Ovary (tissue), 9 donors: ENCODE data around the gene MPPED2. TPM values are rescaled to one million over a fixed set of nuclear protein-coding genes. Genes with fewer than 3 reads are reported as not detected.

Experiments used
- DNase-seq, 5 donors: peaks; one replicate each; pipeline ENCODE4 v3.0.0-alpha.2; 2019 to 2020
- H3K27ac ChIP-seq, 2 donors: fragments of 200-600 bp; one replicate each; pipeline versions ENCODE4 v1.5.1 to v1.8.0; 2019 to 2022
- H3K27me3 ChIP-seq: fragments of 200-600 bp; one replicate; pipeline ENCODE4 v1.8.0; 2022
- H3K36me3 ChIP-seq: fragments of 200-600 bp; sonication (generic); one replicate; pipeline ENCODE4 v1.5.1; 2019
- H3K4me1 ChIP-seq: one replicate; pipeline ENCODE4 v1.8.1; 2013; ENCODE audit warnings: mild to moderate bottlenecking, moderate library complexity; ENCODE audit not compliant: insufficient read depth
- H3K4me3 ChIP-seq: fragments of 200-600 bp; sonication (generic); one replicate; pipeline ENCODE4 v1.5.1; 2017
- H3K9me3 ChIP-seq, 2 donors: fragments of 200-600 bp in 1 of 2; sonication (generic) in 1 of 2; one replicate each; pipeline versions ENCODE4 v1.5.1 to v1.8.1; 2013 to 2019; ENCODE audit warnings: mild to moderate bottlenecking in 1 of 2, moderate library complexity in 1 of 2
- EP300 ChIP-seq: sonication (generic); formaldehyde crosslinking; IDR thresholded peaks from one replicate; pipeline ENCODE4 v1.6.1; 2017; ENCODE audit warnings: antibody characterized with exemption
- POLR2A ChIP-seq: fragments of 450-650 bp; IDR thresholded peaks from one replicate; pipeline ENCODE4 v1.6.1; 2017; ENCODE audit warnings: antibody characterized with exemption, mild to moderate bottlenecking, moderate library complexity
- WGBS, 3 donors: extraction: QIAGEN DNeasy Blood & Tissue Kit in 1 of 3; methylation state at CpG; one replicate each; pipeline versions ENCODE4 v1.1.5 to v1.1.7; 2013 to 2017; 5-methylcytosine and 5-hydroxymethylcytosine counted together
- intact Hi-C, 4 donors: fragments of 100-400 bp; cut with DNase I; formaldehyde crosslinking; loops; one replicate each; pipeline versions ENCODE4 v1.11.0 to v1.15.1; 2022 to 2023
- polyA plus RNA-seq, 2 donors: library from polyadenylated mRNA; stranded (reverse); fragments of 200-250 nt in 1 of 2; fragments of 350-450 nt in 1 of 2; fragmentation: Illumina TruSeq in 1 of 2; extraction: RNeasy Lipid Tissue Mini Kit (QIAGEN cat#74804) in 1 of 2; gene quantifications; one replicate each; pipeline ENCODE4 v1.2.3, GENCODE V29; 2013 to 2014
- total RNA-seq, 7 donors: library from RNA; depleted of rRNA in 2 of 7; stranded (reverse); fragments of >200 nt in 2 of 7; fragmentation: NEBNext Ultra II Directional in 3 of 7; extraction: Animal tissue kit (Norgen Biotek cat#: 25700) in 3 of 7; gene quantifications; one replicate each; pipeline versions ENCODE4 v1.1.0 to v1.2.4, GENCODE V29; 2016 to 2023
- TF ChIP-seq, protein P1 (sequence below), 3 donors: fragments of 450-650 bp in 2 of 3; fragments of 200-600 bp in 1 of 3; IDR thresholded peaks; one replicate each; pipeline versions ENCODE4 v1.5.1 to v1.8.0; 2016 to 2022; ENCODE audit warnings: antibody characterized with exemption in 3 of 3, mild to moderate bottlenecking in 1 of 3
- donor health status: DM: no; HTN: no; CAD: no; lungs with moderate emphysema.
- donor health status: DM: no; HTN: no; CAD: no.
- donor health status: Bipolar disorder and iron deficiency.
- donor health status: DM: yes; HTN: yes; CAD: no.
- donor health status: DM: no; HTN: no; CAD: no.
- donor health status: DM: yes; HTN: yes; CAD: no.

The MPPED2 gene
- total and polyA plus RNA-seq, 9 donors: 0.30 to 10.1 (median 2.9) TPM

DNA sequence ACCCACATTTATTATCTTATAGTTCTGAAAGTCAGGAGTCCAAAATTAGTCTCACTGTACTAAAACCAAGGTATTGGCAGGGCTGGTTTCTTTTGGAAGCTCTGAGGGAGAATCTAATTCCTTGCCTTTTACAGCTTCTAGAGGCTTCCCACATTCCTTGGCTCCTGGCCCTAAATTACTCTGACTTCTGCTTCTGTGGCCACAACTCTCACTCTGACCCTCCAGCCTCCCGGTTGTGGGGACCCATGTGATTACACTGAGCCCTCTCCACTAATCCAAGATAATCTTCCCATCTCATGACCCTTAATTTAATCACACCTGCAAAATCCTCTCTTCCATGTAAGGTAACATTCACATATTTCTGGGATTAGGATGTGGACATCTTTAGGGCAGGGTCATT lies 152.3 kb downstream of the MPPED2 start:
- DNase-seq: no peak
- H3K9me3 ChIP-seq: no peaks in the 10 kb centered on the region
- no peaks in the 10 kb centered on the region for H3K4me1 ChIP-seq
- no peak overlapping the region for H3K27ac ChIP-seq
- H3K4me3 ChIP-seq: no peak overlapping the region
- no peaks in the 10 kb centered on the region for H3K36me3 ChIP-seq
- WGBS, 3 donors: 31 to 47% (median 44%) methylated on average over 1 of the region's 1 CpG
- intact Hi-C loops: no loop called here
- TF ChIP-seq EP300 (no peak), POLR2A (no peak)
- TF ChIP-seq, protein P1, sequence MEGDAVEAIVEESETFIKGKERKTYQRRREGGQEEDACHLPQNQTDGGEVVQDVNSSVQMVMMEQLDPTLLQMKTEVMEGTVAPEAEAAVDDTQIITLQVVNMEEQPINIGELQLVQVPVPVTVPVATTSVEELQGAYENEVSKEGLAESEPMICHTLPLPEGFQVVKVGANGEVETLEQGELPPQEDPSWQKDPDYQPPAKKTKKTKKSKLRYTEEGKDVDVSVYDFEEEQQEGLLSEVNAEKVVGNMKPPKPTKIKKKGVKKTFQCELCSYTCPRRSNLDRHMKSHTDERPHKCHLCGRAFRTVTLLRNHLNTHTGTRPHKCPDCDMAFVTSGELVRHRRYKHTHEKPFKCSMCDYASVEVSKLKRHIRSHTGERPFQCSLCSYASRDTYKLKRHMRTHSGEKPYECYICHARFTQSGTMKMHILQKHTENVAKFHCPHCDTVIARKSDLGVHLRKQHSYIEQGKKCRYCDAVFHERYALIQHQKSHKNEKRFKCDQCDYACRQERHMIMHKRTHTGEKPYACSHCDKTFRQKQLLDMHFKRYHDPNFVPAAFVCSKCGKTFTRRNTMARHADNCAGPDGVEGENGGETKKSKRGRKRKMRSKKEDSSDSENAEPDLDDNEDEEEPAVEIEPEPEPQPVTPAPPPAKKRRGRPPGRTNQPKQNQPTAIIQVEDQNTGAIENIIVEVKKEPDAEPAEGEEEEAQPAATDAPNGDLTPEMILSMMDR (IDR thresholded peaks at IDR 0.05): no peak
- H3K27me3 ChIP-seq: no peaks in the 10 kb centered on the region

DNA sequence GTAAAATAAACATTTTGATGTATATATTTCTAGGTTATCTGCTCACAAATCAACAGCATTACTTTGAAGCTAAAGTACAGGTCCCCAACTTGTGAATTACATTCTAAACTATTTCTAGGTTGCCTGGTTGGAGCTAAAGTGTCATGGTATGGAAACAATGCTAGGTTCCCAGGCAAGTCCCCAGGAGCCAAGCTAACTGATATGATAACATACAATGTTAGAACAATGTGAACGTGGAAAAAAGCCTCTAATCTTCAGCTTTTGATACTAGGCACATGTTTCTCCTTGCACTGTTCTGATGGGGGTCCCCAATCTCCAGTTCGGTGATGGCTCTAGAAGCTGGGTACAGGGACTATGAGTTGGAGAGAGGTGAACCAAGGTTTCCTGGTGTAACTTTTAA lies 153.4 kb downstream of the MPPED2 start:
- TF ChIP-seq EP300 (no peak), POLR2A (no peak)
- TF ChIP-seq, protein P1 (IDR thresholded peaks at IDR 0.05): no peak
- Histone ChIP-seq H3K9me3 (no peaks in the 10 kb centered on the region), H3K4me3 (no peak overlapping the region), H3K27me3 (no peaks in the 10 kb centered on the region), H3K36me3 (no peaks in the 10 kb centered on the region), H3K4me1 (no peaks in the 10 kb centered on the region), H3K27ac (no peak overlapping the region)
- DNase-seq: no peak
- WGBS, 3 donors: 41 to 72% (median 51%) methylated on average over 2 of the region's 2 CpGs
- intact Hi-C loops: no loop called here

DNA sequence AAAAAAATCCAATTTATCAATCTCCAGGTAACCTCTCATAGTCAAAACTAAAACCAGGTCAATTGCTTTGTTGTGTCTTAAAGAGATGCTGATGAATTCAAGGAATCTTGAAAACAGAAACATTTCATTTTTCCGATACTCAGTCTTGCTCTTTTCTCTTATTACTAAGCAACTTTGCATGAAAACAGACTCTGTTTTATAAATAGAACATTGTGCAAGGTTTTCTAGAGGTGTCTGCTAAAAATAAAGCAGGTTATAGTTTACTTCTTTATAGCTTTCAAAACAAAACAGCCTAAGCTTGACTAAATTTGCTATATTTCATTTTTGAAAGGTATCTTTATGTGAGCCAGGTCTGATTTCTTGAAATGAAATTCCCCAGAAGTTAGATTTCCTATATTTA lies 154.0 kb downstream of the MPPED2 start:
- no peak overlapping the region for H3K27ac ChIP-seq
- no peaks in the 10 kb centered on the region for H3K4me1 ChIP-seq
- WGBS, 3 donors: 4 to 10% (median 5%) methylated on average over 1 of the region's 1 CpG
- H3K36me3 ChIP-seq: no peaks in the 10 kb centered on the region
- no peaks in the 10 kb centered on the region for H3K9me3 ChIP-seq
- no peak for TF ChIP-seq POLR2A
- no peak for DNase-seq
- intact Hi-C loops: no loop called here
- no peaks in the 10 kb centered on the region for H3K27me3 ChIP-seq
- no peak overlapping the region for H3K4me3 ChIP-seq

DNA sequence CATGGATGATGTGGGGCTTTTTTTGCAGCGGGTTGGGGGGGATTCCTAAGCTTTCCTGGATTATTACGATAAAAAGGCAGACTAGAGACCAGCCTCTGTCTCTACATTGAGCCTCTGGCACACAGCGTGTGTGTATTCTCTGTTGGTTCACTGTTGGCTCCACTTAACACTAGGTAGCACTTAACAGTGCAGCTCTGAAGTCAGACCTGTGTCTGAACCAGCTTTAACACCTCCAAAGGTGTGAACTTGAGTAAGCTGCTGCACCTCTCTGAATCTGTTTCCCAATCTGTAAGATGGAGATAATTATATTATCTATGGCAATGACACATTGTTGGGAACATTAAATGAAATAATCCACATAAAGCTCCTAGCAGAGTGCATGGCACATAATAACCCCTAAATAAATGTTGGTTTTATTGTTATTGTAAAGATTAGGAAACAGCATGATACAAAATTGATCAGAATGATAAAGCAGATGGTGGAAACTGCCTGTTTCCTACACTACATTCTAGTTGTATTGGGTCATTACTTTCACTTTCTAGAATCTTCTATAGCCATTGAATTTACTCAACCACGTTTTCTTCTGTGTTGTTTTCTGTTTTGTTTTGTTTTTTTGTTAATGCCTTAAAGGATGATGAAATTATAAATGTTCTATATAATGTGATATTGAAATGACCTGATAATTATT lies 154.9 kb downstream of the MPPED2 start:
- no peaks in the 10 kb centered on the region for H3K27me3 ChIP-seq
- no peaks in the 10 kb centered on the region for H3K4me1 ChIP-seq
- no peak overlapping the region for H3K4me3 ChIP-seq
- DNase-seq: no peak
- intact Hi-C loops: no loop called here
- WGBS, 3 donors: 75 to 84% (median 79%) methylated on average over 4 of the region's 4 CpGs
- H3K36me3 ChIP-seq: no peaks in the 10 kb centered on the region
- no peaks in the 10 kb centered on the region for H3K9me3 ChIP-seq
- no peak overlapping the region for H3K27ac ChIP-seq
- TF ChIP-seq POLR2A (no peak), EP300 (no peak)
- TF ChIP-seq, protein P1 (IDR thresholded peaks at IDR 0.05): no peak

DNA sequence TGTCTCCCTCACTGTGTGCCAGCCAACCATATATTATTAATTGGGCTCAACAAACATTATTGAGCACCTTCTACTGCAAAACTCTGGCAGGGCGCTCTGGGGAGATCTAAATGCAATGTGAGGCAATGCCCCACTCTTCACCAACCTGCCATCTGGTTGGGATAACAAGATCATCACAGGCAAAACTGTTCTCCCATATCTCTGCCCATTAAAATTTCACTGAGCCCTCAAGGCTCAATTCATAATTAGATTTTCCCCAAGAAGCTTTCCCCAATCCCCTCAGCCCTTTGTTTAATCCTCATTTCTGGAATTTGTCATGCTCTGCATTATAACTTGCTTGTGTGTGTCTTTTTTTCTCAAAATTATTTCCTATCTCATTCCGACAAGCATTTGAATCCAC lies 156.6 kb downstream of the MPPED2 start:
- TF ChIP-seq, protein P1 (IDR thresholded peaks at IDR 0.05): no peak
- TF ChIP-seq POLR2A (no peak), EP300 (no peak)
- Histone ChIP-seq H3K27me3 (no peaks in the 10 kb centered on the region), H3K27ac (no peak overlapping the region), H3K4me1 (no peaks in the 10 kb centered on the region), H3K4me3 (no peak overlapping the region), H3K9me3 (no peaks in the 10 kb centered on the region), H3K36me3 (no peaks in the 10 kb centered on the region)
- intact Hi-C loops: no loop called here
- WGBS, 3 donors: 90 to 96% (median 95%) methylated on average over 2 of the region's 2 CpGs
- DNase-seq: no peak
